ENCODE measurements around the gene CALD1.
A peak's percentile ranks its signal among the peaks of the same experiment; 100 is the strongest.
"Not testable (repeated sequence)": the region's sequence is repeated elsewhere in the genome, so short reads cannot be mapped to it uniquely, and the experiment has no call there.

CALD1 gene

DNA sequence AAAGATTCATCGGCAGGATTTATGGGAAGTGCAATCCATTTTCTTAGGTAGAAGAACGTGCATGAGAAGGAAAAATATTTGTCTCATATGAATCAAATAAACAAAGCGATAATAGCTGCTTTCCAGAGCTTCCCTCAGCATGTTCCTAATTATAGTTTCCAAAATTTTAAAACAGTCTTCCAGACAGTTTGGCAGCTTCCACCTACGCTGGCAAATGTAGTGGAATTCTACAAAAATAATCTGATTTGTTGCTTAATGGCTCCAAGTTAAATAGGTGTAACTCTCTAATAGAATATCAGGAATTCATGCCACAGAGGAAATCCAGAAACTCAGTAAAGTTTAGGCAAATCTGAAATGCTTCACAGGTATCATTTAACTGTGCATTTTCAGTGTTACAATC, 183.6 kb downstream of the CALD1 start:
- peaks cover 8% of the 10 kb centered on the region for H3K4me1 Mint-ChIP-seq
- H3K9me3 Mint-ChIP-seq = no peaks in the 10 kb centered on the region
- no peak overlapping the region for H3K27ac Mint-ChIP-seq
- no peaks in the 10 kb centered on the region for H3K36me3 Mint-ChIP-seq
- H3K4me3 Mint-ChIP-seq = no peak overlapping the region
- H3K27me3 Mint-ChIP-seq = no peaks in the 10 kb centered on the region

- H3K27ac Mint-ChIP-seq = no peak overlapping the region
- no peaks in the 10 kb centered on the region for H3K9me3 Mint-ChIP-seq
- H3K36me3 Mint-ChIP-seq = no peaks in the 10 kb centered on the region
- no peak overlapping the region for H3K4me3 Mint-ChIP-seq
- peaks cover 8% of the 10 kb centered on the region for H3K4me1 Mint-ChIP-seq
- no peaks in the 10 kb centered on the region for H3K27me3 Mint-ChIP-seq
These were observed 187.3 kb downstream of the CALD1 start for GRCh38 chr7:134966691-134967090.

- Mint-ChIP-seq H3K9me3 (no peaks in the 10 kb centered on the region), H3K4me1 (peaks cover 8% of the 10 kb centered on the region), H3K4me3 (no peak overlapping the region), H3K27ac (no peak overlapping the region), H3K36me3 (no peaks in the 10 kb centered on the region), H3K27me3 (peaks cover 2% of the 10 kb centered on the region)
These were observed 188.7 kb downstream of the CALD1 start for GRCh38 chr7:134968110-134968509.

- not testable (repeated sequence) for H3K4me3 Mint-ChIP-seq, H3K27ac Mint-ChIP-seq
These were observed 202.2 kb downstream of the CALD1 start for GRCh38 chr7:134981645-134982044.

GRCh38 chr7:134985894-134986362, 206.5 kb downstream of the CALD1 start:
- Mint-ChIP-seq H3K36me3 (peaks cover 5% of the 10 kb centered on the region), H3K4me1 (peaks cover 49% of the 10 kb centered on the region), H3K27ac (peak overlapping the region; percentile 99)

More at GRCh38 chr7:134981645-134982044, 202.2 kb downstream of the CALD1 start:
- H3K36me3 Mint-ChIP-seq, H3K9me3 Mint-ChIP-seq, H3K27me3 Mint-ChIP-seq: not testable (repeated sequence)
- peaks cover 16% of the 10 kb centered on the region for H3K4me1 Mint-ChIP-seq

GRCh38 chr7:134986363-134987251, 207.2 kb downstream of the CALD1 start, which contains the start of gene AGBL3:
Gene AGBL3, plus strand, starts transcription at chr7:134986508. Its CDS starts 1,426 bp downstream, at chr7:134987934.
- H3K4me1 Mint-ChIP-seq = peaks cover 55% of the 10 kb centered on the region
- peak within 1 kb of the TSS; percentile 99 for H3K27ac Mint-ChIP-seq
- peaks cover 9% of the 10 kb centered on the region for H3K36me3 Mint-ChIP-seq
- H3K27me3 Mint-ChIP-seq = no peaks in the 10 kb centered on the region
- peak within 1 kb of the TSS; percentile 99 for H3K4me3 Mint-ChIP-seq
- no peaks in the 10 kb centered on the region for H3K9me3 Mint-ChIP-seq

More at GRCh38 chr7:134985894-134986362, 206.5 kb downstream of the CALD1 start:
- no peaks in the 10 kb centered on the region for H3K27me3 Mint-ChIP-seq
- H3K9me3 Mint-ChIP-seq = no peaks in the 10 kb centered on the region
- peak overlapping the region; percentile 99 for H3K4me3 Mint-ChIP-seq

DNA sequence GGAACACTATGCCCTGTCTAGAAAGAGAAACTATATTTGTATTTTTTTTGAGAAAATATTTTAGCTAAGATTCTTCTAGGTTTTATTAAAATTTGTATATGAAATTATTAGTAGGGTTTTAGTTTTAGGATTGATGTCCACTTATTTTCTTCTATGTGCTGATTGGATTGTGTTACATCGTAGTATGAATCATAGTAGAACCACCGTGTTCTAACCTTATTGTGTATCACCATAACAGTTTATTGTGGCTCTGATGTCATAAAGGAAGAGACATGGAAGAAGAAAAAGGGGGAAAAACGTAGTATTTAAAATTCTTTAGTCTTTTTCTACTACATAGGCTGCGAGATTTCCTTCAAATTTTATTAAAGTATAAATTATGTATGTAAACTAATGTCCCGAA, 208.7 kb downstream of the CALD1 start:
- Mint-ChIP-seq H3K27ac (peak overlapping the region; percentile 43), H3K36me3 (peaks cover 9% of the 10 kb centered on the region), H3K27me3 (no peaks in the 10 kb centered on the region), H3K4me1 (peaks cover 71% of the 10 kb centered on the region), H3K4me3 (peak overlapping the region; percentile 60), H3K9me3 (no peaks in the 10 kb centered on the region)

GRCh38 chr7:134991469-134992339, 212.3 kb downstream of the CALD1 start:
- Mint-ChIP-seq H3K27ac (peak overlapping the region; percentile 93), H3K36me3 (peaks cover 13% of the 10 kb centered on the region), H3K4me1 (peaks cover 89% of the 10 kb centered on the region), H3K27me3 (no peaks in the 10 kb centered on the region), H3K4me3 (no peak overlapping the region), H3K9me3 (no peaks in the 10 kb centered on the region)

DNA sequence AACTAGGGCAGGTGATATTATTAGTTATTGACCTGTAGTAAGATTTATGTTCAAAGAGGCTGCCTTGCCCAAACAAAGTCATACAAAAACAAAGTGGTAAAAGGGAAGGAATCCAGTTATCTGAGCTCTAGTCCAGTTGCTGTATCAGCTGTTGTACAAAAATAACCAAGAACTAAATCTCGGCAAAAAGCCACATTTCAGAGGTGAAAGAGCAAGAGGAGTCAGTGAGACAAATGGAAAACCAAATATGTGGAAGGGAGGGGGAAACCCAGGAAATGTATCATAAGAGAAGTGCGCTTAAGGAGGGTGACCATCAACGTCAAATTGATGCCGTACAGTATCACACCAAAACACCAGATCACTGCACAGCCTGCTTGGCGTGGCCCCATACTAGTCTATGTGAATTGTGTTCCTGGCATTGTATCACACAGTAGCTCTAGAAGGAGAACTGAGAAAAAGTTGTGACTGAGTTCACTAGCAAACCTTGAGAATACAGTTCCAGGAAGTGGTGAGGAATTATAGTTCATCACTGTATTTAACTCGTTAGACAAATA, 213.3 kb downstream of the CALD1 start:
- peaks cover 92% of the 10 kb centered on the region for H3K4me1 Mint-ChIP-seq
- no peaks in the 10 kb centered on the region for H3K27me3 Mint-ChIP-seq
- peaks cover 13% of the 10 kb centered on the region for H3K36me3 Mint-ChIP-seq
- no peaks in the 10 kb centered on the region for H3K9me3 Mint-ChIP-seq
- H3K27ac Mint-ChIP-seq = peak overlapping the region; percentile 93
- peak overlapping the region; percentile 59 for H3K4me3 Mint-ChIP-seq

DNA sequence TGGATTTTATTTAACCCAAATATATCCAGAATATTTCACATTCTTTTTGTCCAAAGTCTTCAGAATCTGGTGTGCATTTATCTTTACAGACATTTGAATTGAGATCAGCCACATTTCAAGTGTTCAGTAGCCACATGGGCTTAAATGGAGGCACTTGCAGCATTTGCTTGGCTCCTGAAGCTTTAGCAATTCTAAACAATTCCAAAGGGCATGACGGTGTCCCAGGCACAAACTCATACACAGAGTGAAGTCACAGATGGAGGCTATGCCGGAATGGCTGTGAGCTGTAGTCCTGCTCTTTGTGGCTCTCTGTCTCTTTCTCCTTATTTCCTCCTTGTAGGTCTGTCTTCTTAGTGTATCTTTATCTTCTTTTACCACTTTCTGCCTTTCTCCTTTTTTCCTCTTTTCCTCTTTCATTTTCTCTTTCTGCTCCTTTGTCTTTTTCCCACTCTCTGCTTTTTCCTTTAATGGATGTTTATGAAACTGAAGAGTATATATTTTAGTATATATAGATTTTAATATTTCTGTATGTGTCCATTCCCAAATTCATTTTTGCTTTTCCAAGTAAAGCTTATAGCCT, 214.5 kb downstream of the CALD1 start:
- no peak overlapping the region for H3K4me3 Mint-ChIP-seq
- H3K27ac Mint-ChIP-seq = peak overlapping the region; percentile 92
- H3K36me3 Mint-ChIP-seq = peaks cover 16% of the 10 kb centered on the region
- H3K27me3 Mint-ChIP-seq = no peaks in the 10 kb centered on the region
- peaks cover 95% of the 10 kb centered on the region for H3K4me1 Mint-ChIP-seq
- H3K9me3 Mint-ChIP-seq = no peaks in the 10 kb centered on the region

DNA sequence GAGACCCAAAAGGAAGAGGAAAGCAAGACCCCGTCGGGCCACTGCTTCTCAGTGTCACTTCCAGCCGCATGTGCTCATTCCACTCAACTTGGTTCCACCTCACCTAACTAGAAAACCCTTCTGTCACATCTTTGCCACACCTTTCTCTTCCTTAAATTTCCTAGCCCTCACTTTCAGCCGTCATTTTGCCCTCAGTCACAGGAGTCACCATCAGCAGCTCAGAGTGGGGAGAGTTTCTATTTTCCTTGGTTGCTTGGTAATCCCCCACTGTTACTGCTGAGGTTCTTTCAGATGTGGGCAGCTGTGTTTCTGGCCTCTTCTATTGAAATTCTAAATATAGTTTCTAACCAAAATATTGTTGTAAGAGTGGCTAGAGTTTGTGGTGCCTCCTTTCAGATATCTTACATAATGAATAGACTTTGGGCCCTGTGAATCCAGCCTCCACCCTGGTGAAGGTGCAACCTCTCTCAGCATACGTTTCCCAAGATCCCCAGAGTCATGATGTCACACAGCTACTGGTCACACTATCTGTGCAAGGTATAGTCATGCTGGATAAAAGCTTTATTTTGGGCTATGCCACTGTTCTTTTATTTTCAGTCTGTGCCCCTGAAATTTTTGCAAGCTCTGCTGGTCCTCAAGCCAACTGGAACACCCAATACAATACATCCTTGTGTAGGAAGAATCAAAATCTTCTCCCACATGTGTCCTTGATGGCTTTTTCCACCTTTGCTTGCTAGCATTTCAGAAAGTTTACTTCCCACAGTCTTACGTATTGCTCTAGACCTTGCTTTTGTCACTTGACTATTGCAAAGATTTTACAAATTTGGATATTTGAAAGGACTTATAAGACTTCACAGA, 216.0 kb downstream of the CALD1 start:
- Mint-ChIP-seq H3K27me3 (no peaks in the 10 kb centered on the region), H3K4me3 (peak overlapping the region; percentile 57), H3K9me3 (no peaks in the 10 kb centered on the region), H3K27ac (peak overlapping the region; percentile 92), H3K36me3 (peaks cover 11% of the 10 kb centered on the region), H3K4me1 (peaks cover 87% of the 10 kb centered on the region)

- Mint-ChIP-seq H3K4me3 (no peak overlapping the region), H3K27me3 (no peaks in the 10 kb centered on the region), H3K9me3 (no peaks in the 10 kb centered on the region), H3K27ac (peak overlapping the region; percentile 92), H3K4me1 (peaks cover 80% of the 10 kb centered on the region), H3K36me3 (peaks cover 11% of the 10 kb centered on the region)
These were observed 216.7 kb downstream of the CALD1 start for GRCh38 chr7:134996097-134996550.

GRCh38 chr7:134997214-134997885, 217.9 kb downstream of the CALD1 start:
- Mint-ChIP-seq H3K36me3 (peaks cover 9% of the 10 kb centered on the region), H3K4me3 (no peak overlapping the region), H3K27me3 (no peaks in the 10 kb centered on the region), H3K4me1 (peaks cover 68% of the 10 kb centered on the region), H3K27ac (peak overlapping the region; percentile 51), H3K9me3 (peaks cover 5% of the 10 kb centered on the region)

- H3K27ac Mint-ChIP-seq = no peak overlapping the region
- peaks cover 51% of the 10 kb centered on the region for H3K4me1 Mint-ChIP-seq
- peaks cover 9% of the 10 kb centered on the region for H3K36me3 Mint-ChIP-seq
- H3K9me3 Mint-ChIP-seq = peaks cover 5% of the 10 kb centered on the region
- no peak overlapping the region for H3K4me3 Mint-ChIP-seq
- H3K27me3 Mint-ChIP-seq = no peaks in the 10 kb centered on the region
These were observed 219.7 kb downstream of the CALD1 start for GRCh38 chr7:134999136-134999535.

All from activated naive CD4-positive, alpha-beta T cell treated with anti-CD3 and anti-CD28 coated beads, Interleukin-2, amount 50 U/mL, for 24 hours (primary cell).